NCI-H2171 treated with DMSO at 0.1 percent for 48 hours (cell line): ENCODE data around the gene IGSF5.
"Not testable (repeated sequence)": the region's sequence is repeated elsewhere in the genome, so short reads cannot be mapped to it uniquely, and the experiment has no call there.

Experiments used
- DNase-seq: peaks from one replicate; lab custom pipeline; 2025; lab: John Stamatoyannopoulos, UW

IGSF5 gene

DNA sequence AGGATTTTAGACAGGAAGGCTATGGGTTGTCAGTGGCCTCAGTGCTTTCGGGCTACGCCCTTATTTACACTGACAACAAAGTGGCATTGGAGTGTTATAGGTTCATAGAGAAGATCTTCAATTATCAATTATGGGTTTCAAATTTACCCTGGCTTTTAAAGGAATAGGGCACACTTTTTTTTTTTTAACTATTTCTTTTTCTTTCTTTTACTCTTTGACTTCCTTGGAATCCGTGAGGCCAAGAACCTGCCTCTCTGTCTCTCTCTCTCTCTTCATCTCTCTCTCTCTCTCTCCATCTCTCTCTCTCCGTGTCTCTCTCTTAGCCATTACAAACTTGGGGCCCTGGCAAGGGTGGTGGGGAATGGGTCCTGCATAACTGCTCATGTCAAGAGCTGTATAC lies at the start of gene IGSF5:
TSS of gene IGSF5 (plus strand) at position 301 of the 400 bp plus-strand sequence. CDS start 327 bp downstream, outside the sequence.
- DNase-seq = not testable (repeated sequence)

DNA sequence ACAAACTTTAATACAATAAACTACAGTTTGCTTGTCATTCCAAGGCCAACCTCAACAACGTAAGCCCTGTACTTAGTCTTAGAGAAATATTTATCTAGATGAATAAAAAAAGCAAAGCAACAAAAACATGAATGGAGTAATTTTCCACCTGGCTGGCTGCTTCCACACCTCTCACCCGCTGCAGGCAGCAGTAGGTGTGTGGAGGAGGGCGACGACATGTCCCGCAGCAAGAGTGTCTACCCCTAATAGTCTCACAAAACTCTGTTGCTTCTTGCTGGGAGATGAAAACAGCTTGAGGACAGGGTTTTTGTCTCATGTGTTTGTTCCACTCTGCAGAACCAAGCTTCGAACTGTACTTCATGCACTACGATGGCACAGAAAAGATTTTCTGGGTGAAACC lies 48.8 kb upstream of the IGSF5 start:
- DNase-seq = no peak

DNA sequence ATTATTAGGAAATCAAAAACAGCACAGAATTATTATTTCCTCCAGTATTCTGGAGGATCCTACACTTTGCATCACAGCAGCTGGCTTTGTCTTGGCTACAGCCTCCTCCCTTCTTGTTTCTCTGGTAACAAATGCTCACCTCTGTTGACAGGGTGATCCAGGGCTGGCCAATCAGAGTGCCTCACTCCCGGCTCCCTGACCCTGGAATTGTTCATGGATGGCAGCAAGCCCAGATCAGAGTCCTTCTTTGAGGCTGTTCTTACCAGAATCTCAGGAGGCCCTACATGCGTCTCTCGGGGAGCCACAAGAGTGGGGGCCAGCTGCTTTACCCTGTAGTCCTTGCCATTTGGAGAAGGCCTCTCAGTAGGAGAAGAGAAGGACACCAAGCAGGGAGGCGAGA lies 48.4 kb upstream of the IGSF5 start:
- peak; percentile 58 for DNase-seq

GRCh38 chr21:39700318-39700717 lies 44.7 kb upstream of the IGSF5 start:
- DNase-seq = no peak

DNA sequence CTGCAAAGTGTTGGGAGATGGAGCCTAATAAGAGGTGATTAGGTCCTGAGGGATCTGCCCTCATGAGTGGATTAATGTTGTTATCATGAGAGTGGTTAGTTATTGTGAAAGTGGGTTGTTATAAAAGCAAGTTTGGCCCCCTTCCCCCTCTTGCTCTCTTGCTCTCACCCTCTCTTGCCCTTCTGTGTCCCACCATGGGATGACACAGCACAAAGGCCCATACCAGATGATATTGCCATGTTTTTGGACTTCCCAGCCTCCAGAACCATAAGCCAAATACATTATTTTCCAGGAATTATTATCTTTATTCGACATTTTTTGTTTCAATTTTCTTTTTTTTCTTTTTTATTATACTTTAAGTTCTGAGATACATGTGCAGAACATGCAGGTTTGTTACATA lies 41.4 kb upstream of the IGSF5 start:
- no peak for DNase-seq

DNA sequence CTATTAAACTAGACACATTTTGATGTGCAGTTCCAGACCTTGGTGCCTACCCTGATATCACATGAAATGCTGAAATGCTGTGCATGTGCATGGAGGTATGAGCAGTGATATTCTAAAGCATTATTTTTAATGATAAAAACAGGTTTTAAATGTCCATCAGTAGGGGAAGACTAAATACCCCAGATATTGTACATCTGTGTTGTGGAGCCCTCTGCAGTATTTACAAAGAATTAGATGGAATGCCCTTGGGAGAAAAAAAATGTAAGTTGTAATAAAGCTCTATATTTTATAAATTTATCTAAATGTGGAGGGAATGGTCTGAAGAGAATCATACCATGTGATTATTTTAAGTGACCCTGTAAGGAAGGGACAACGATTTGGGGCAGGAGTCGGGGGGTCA lies 39.1 kb upstream of the IGSF5 start:
- DNase-seq = no peak

DNA sequence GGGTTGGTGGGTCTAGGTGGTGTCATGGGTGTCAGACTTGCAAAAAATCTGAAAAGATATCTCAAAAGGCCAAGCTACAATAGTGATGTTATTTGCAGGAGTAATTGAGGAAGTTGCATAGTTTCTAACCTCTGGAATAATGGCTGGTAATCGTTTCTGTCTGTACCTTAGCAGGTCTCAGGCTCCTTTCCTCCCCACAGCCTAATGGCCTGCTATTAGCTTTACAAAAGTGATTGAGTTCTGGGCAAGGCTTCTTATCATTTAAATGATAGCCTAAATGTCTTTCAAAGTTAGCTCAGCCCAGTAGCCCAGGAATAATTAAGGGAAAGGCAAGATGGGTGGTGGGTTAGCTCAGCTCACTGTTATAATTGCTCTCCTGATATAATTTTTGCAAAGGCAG lies 37.7 kb upstream of the IGSF5 start:
- DNase-seq = no peak

- no peak for DNase-seq
Measured at GRCh38 chr21:39710866-39711265, 34.1 kb upstream of the IGSF5 start.

- DNase-seq = no peak
Measured at GRCh38 chr21:39712273-39712672, 32.7 kb upstream of the IGSF5 start.

DNA sequence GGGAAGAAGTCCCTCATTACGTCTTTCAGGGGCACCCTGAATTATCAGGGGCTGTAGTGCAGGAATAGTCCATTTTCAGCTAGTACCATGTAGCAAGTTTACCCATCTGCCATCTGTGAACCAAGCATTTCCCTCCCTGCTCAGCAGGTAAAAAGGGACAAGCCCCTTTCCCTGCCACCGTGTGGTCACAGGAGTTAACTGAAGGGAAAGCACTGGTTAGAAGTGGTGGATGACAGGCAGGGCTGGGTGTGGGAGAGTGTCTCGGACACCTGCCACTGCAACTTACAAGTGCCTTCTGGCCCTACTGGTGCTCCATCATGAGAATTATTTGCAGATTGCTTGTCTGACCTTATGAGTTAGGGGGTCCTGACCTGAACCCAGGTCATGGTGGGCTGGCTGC lies 32.0 kb upstream of the IGSF5 start:
- DNase-seq = peak; percentile 7

DNA sequence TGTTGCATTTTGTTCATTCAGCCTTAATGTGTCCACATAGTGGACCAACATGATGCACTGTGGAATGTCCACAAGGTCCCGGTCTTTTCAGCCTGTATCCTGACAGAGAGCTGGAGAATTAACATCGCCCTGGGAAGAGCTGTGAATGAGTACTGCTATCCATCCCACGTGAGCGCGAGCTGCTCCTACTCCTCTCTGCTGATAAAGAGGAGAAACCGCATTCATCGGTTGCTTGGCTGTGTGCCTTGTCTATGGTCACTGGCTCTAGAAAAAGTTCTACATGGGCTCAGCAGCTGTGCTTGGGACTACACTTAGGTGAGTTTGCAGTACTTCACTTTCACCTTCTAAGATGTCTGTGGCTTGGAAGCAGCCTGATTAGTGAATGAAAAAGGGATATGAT lies 31.1 kb upstream of the IGSF5 start:
- no peak for DNase-seq

- DNase-seq = no peak
Measured at GRCh38 chr21:39714331-39714730, 30.7 kb upstream of the IGSF5 start.

DNA sequence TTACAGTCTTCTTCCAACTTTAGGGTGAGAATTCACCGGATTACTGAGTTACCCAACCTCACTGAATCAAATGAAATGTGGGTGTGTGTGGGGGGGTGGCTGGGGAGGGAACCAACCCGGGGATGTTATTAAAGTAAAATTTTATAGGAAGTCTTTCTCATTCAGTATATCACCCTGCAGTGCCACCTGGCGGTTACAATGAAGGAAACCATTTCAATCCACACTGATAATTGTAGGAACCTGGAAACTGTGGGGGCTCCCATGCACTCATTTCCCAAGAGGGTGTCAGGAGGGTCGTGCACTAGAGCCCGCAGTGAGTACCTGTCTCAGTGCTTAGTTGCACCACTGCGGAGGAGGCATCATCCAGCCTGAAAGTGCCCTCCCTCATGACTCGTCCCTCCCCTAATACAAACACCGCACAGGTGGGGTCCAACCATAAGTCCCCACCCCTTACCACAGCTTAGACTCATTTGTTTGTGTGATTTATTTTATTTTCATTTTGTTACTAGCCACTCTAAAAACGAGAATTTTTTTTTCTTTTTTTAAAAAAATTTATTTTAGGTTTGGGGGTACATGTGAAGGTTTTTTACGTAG lies 29.1 kb upstream of the IGSF5 start:
- peak; percentile 34 for DNase-seq

GRCh38 chr21:39720126-39720778 lies 24.7 kb upstream of the IGSF5 start:
- no peak for DNase-seq

DNA sequence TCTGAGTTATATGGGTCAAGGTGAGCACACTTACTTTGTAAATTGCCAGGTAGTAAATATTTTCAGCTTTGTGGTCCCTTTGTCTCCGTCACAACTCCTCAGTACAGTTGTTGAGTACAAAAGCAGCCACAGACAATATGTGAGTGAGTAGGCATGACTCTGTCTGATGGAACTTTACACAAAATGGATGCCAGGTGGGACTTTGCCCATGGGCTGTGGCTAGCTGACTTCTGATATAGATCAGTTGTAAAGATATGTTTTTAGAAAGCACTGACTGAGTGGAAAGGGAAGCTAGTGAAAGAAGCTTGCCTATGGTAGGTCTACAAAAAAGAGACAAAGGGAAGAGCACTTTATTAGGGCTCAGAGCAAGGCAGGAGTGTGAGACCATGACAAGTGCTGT lies 23.1 kb upstream of the IGSF5 start:
- no peak for DNase-seq

DNA sequence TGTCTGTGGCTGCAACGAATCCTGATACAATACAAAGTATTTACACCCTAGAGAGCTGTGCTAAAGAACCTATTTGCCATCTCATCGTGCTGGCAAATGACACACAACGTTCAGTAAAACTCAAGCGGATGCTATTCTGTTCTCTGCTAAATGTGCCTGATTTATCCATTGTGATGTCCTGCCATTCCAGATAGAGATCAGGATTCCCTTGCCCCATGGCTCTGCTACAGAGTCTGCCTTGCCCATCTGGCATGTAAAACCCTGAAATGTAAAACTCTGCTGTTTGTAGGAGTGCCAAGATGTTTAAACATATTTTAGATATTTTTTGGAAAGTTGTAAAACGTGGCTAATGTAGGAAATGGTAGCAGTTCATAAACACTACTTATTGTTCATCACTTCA lies 20.0 kb upstream of the IGSF5 start:
- no peak for DNase-seq

- no peak for DNase-seq
Measured at GRCh38 chr21:39726133-39726532, 18.9 kb upstream of the IGSF5 start.

GRCh38 chr21:39727401-39728120 lies 17.4 kb upstream of the IGSF5 start:
- no peak for DNase-seq

DNA sequence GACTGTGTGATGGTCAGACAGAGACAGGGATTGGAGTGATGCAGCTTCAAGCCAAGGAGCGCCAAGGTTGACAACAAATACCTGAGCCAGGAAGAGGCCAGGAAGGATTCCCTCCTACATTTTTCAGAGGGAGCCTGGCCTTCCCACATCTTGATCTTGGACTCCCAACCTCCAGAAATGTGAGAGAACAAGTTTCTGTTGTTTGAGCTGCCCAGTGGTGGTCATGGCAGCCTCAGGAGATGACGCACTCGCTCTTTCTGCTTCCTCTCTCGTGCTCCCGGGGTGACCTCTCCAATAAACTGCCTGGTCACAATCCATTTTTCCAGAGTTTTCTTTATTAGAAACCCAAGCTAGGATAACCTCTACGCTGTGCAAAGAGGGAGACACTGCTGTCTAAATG lies 16.6 kb upstream of the IGSF5 start:
- DNase-seq = no peak

DNA sequence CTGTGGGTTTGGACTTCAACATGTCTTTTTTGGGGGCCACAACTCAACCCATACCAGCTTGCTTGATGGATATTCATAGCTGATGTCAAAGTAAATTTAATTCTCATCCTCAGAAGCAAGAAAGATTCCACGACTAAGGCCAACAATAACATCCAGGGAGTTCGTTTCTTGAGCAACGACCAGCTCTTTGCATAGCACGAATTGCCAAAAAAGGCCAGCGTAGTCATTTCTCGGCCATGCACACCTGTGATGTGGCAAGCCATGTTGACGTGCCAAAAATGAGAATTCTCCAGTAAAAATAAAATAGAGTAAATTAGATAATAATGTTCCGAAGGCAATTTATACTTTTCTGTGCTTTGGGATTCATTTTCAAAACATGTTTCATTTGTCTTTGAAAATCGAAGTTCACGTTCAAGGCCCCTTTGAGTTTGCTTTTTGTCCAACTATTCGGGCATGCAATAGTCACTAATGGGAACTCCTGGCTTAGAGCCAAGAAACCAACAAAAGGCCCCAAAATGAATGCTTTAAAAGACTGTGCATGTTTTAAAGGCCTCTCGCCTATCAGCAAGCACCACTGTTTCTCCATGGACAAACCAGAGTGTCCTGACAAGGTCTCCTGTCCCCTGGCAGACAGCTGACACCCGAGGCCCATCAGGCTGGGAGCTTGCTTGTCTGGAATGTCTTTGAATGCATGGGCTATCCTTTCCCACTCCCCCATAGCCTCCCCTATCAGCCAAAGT lies 14.4 kb upstream of the IGSF5 start:
- DNase-seq = no peak

GRCh38 chr21:39736716-39737115 lies 8.3 kb upstream of the IGSF5 start:
- DNase-seq = no peak

DNA sequence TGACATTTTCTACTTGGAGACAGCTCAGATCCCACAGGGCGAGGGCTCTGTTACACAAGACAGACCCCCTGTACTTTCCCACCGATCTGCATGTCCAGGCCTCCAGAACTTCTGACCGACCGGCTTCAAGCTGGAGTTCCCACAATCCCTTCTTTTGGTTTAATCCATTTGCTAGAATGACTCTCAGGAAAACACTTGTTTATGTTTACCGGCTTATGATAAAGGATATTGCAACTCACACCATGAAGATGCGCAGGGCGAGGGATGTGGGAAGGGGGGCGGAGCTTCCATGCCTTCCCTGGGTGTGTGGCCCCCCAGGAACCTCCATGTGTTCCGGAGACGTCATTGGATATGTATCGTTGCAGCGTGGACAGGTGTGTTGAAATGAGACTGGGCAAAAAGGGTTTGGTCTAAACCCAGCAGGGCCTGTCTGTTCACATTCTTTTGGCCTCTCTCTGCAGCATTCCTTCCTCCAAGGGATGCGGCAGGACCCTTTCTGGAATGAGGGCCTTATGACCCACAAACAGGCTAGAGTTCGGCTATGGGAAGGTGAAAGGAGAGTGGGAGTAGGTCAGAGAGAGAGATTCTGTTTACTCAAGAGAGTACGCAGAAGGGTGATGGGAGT lies 7.5 kb upstream of the IGSF5 start:
- DNase-seq = no peak
